ENCODE measurements around the gene HECTD4.
"Not testable (repeated sequence)": the region's sequence is repeated elsewhere in the genome, so short reads cannot be mapped to it uniquely, and the experiment has no call there.

The HECTD4 gene

GRCh38 chr12:112172556-112173324, 209.5 kb downstream of the HECTD4 start:
- no peak for DNase-seq

DNA sequence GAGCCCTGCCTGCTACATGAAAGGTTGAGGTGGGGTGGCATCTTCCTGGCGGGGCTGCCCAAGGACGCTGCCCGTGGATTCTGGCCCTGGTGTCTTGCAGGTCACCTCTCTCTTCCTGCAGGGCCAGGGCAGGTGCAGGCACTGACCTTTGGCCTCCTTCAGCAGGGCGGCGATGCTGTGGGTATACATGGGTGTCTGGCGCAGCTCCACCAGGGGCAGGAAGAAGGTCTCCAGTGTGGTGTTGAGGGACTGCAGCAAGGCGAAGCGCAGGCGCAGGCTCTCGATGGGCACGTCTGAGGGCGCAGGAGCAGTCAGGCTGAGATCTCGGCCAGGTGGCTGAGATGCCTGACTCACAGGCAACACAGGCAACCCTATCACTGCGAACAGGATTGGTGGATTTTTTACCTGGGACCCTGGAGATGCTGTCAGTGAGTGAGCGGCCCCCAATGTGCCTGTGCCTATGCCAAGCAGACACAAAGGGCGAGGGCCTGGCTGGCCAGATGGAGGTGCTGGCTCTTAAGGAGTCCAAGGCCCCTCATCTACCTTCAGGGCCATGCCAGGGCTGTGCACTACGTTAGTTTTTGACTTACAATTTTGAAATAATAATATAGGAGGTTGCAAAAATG, 211.1 kb downstream of the HECTD4 start:
- DNase-seq = no peak

- DNase-seq = peak in 1 of 2 experiments; percentile 3
Measured at GRCh38 chr12:112170376-112170775, 211.9 kb downstream of the HECTD4 start.

DNA sequence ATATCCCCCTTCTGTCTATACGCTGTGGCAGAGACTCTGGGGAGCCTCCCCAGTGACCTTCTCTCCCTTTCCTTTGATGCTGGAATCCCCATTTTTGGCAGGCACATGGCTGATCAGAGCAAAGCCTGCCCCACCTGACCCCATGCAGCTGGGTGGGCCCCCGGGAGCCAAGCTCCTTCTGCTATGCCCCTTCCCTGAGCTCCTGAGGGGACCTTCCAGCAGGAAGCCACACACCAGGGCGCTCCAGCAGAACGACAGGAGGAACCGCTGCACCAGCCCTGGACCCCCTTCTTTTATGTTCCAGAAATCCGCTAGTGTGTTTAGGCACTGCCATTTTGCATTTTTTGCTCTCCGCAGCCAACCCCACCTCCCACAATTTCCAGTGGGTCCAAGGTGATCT, 212.3 kb downstream of the HECTD4 start:
- no peak for DNase-seq

DNA sequence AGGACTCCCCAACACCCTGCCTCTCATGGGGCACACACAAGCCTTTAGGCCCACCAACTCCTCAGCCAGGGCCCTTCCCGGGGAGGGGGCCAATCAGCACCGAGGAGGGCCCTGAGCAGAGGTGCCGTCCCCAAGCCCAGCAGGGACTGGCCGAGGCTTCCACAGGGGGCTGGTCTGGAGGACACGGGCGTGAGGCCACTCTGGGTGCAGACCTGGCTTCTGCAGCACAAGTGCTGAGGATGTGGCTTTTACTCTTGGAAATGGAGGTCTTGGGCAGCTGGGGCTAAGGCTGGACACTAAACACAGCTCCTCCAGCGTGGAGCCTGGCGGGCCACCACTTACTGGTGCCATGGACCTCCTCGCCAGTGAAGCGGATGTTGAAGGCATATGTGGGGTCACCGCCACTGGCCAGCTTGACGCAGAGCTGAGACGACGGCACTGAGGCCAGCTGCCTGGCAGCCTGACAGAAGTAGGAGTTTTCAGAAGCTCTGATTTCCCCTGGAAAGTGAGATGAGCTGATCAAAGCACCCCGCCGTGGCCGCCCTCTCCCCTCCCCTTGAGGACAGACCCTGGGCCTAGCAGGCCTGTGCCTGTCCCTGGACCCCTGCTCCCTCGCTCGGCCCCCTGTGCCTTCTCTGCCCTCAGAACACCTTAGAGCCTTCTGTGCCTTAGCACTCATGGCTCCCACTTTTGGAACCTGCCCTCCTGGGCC, 212.9 kb downstream of the HECTD4 start:
- no peak for DNase-seq

DNA sequence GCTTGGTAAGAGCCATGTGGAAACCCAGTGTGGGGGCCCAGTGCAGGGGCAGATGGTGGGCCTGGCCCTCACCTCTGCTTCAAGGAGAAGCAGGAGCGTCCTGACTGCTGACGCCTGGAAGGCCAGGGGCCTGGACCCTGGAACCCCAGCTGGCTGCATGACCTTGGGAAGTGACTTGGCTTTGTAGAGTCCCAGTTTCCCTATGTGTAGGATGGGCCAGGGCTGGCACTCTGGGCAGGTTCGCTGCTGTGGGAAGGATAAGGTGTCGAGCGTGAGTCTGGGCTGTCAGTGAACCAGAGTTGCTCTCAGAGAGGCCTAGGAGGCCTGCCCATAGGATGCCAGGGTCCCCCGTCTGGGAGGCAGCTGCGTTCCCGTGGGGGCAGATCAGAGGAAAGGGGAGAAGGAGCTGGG, 213.7 kb downstream of the HECTD4 start:
- no peak for DNase-seq

GRCh38 chr12:112167718-112168525, 214.3 kb downstream of the HECTD4 start:
- no peak for DNase-seq

GRCh38 chr12:112167031-112167461, 215.2 kb downstream of the HECTD4 start:
- DNase-seq = no peak

GRCh38 chr12:112166051-112167015, 215.9 kb downstream of the HECTD4 start:
- no peak for DNase-seq

GRCh38 chr12:112165624-112166023, 216.6 kb downstream of the HECTD4 start:
- DNase-seq = no peak

- no peak for DNase-seq
Measured at GRCh38 chr12:112164011-112164660, 218.1 kb downstream of the HECTD4 start.

DNA sequence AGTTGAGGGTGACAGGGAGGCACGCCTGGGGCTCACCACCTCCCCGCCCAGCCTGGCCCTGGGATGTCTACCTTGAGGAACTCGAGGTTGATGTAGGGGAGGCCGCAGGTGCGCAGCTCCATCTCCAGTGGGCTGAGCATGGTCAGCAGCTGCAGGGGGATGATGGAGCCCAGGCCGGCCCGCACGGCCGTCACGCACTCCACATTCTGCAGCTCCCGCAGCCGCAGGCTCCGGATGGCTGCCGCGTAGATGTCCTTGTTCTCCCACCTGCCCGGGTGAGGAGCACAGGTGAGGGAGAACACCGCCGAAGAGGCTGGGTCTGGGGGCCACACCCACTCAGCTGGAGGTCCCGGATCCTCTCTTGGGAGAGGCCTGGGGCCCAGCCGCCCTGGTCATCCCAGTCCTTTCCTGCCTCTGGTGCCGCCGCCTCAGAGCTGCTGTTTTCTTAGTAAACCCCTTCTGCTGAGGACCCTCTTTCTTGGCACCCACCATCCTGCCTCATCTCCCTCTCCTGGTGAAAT, 218.7 kb downstream of the HECTD4 start:
- DNase-seq = no peak

- no peak for DNase-seq
Measured at GRCh38 chr12:112163056-112163455, 219.2 kb downstream of the HECTD4 start.

DNA sequence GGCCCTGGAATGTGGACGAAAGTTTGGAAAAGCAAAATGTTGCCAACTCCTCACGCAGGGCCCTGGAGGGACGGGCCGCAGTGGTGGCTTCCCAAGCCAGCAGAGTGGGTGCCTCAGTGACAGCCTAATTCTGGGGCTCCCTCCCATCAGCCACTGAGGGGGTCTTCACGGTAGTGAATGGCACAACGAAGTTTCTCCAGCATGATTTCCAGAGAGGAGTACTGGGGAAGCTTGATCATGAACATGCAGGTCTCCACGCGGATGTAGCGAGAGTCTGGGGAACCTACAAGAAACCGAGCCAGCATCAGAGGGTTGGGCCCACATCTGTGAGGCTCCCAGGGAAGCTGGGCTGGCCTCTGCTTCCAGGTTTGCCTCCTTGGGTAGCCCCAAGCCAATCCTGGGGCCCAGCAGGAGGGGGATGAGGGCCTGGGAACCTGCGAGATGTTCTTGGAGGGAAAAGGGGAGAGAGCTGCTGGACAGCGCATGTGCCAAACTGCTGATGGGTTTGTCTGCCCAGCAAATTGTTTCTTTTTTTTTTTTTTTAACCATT, 219.9 kb downstream of the HECTD4 start:
- no peak for DNase-seq

DNA sequence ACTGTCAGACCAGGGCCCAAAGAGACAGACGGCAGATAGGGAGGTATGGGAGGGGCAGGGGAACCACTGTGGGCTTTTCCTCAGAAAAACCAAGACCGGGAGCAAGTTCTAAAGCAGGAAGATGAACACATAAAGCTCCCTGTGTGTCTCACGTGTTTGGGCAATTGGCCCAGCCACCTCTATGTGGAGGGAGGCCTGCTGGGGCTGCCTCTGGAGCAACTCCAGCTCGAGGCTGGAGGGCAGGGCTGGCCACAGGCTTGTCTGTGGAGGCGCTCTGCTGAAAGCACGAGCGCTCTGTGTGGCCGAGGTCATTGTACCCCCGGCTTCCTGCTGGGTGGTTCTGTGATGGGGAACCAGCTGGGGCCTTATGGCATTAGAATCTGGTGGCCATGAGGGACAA, 220.5 kb downstream of the HECTD4 start:
- no peak for DNase-seq

GRCh38 chr12:112160611-112161010, 221.6 kb downstream of the HECTD4 start:
- DNase-seq = no peak

DNA sequence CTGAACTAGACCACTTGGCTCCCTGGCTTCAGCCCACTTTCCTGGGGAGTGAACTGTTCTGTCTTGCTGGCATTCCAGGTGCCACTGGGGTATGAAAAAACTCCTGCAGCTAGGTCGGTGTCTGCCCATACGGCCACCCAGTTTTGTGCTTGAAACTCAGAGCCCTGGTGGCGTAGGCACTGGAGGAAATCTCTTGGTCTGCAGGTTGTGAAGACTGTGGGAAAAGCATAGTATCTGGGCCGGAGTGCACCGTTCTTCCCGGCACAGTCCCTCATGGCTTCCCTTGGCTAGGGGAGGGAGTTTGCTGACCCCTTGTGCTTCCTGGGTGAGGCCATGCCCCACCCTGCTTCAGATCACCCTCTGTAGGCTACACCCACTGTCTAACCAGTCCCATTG, 223.1 kb downstream of the HECTD4 start:
- DNase-seq = no peak

DNA sequence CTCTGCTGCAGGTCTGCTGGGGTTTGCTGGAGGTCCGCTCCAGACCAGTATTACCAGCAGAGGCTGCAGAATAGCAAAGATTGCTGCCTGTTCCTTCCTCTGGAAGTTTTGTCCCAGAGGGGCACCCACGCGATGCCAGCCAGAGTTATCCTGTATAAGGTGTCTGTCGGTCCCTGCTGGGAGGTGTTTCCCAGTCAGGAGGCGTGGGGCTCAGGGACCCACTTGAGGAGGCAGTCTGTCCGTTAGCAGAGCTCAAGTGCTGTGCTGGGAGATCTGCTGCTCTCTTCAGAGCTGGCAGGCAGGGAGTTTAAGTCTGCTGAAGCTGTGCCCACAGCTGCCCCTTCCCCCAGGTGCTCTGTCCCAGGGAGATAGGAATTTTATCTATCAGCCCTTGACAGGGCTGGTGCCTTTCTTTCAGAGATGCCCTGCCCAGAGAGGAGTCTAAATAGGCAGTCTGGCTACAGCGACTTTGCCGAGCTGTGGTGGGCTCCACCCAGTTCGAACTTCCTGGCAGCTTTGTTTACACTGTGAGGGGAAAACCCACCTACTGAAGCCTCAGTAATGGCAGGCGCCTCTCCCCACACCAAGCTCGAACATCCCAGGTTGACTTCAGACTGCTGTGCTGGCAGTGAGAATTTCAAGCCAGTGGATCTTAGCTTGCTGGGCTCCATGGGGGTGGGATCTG, 223.6 kb downstream of the HECTD4 start:
- not testable (repeated sequence) for DNase-seq

DNA sequence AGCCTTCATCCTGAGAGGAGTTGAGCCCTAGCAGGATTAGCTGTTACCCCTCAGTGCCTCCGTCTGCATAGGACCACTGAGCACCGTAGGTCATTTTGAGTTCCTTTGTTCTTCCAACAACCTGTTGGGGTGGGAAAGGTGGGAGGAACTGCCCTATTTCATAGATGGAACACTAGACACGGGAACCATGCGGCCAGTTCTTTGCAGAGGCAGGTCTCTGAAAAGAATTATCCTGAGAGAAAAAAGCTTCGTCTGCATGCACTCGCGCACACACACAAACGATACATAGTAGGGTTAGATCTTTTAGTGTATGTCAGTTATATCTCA, 228.4 kb downstream of the HECTD4 start:
- no peak for DNase-seq

DNA sequence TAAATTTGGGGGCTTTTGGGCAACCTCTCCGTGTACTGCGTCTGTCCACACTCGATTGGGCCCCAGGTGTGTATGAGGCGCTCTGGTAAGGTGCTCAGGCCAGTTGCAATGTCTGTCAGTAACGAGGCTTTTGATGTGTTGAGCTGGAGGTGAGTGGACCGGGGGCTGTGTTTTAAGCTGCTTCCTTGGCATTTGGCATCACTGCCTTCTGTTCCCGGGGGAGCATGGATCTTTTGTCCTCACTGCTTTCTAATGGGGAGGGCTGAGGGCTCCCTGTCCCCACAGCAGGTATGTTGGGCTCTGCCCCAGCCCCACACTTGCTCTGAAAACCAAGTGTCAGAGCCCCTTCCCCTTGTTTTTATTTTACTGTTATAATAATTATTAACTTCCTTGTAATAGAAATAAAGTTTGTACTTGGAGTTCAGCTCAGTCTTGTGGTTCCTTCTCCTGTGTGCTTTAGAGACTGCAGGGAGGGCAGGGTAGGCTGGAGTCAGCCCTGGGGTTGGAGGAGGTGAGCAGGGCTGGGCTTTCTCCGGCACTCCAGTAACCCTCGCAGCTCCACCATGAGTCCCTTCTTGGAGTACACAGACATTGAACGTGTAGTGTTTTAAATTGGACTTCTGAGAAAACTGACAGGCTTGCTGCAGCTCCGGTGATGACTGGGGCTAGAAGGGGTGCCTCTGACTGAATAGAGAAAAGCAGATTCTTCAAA, 228.9 kb downstream of the HECTD4 start:
- DNase-seq = no peak

Data from NCI-H524 (cell line).